WERI-Rb-1 (cell line): Measurements from ENCODE around the gene PBXIP1.

Experiments
- DNase-seq: peaks from one replicate; pipeline ENCODE4 v3.0.0-alpha.2; 2020
- H3K27ac ChIP-seq: fragments of 250-450 bp; sonication (Bioruptor Pico); 2 replicates; pipeline ENCODE4 v1.5.1; 2020; ENCODE audit warnings: mild to moderate bottlenecking, moderate library complexity
- H3K27me3 ChIP-seq: fragments of 250-450 bp; sonication (Bioruptor Pico); 2 replicates; pipeline ENCODE4 v1.5.1; 2021; ENCODE audit warnings: mild to moderate bottlenecking, low read depth, moderate library complexity; ENCODE audit not compliant: insufficient read depth, severe bottlenecking
- H3K36me3 ChIP-seq: fragments of 250-450 bp; sonication (Bioruptor Pico); 2 replicates; pipeline ENCODE4 v1.5.1; 2020; ENCODE audit warnings: mild to moderate bottlenecking, moderate library complexity
- H3K4me3 ChIP-seq: 2 replicates; pipeline ENCODE4 v1.5.1; 2011; ENCODE audit warnings: low read depth, mild to moderate bottlenecking, control low read depth, low read length
- H3K9me3 ChIP-seq: fragments of 250-450 bp; sonication (Bioruptor Pico); 2 replicates; pipeline ENCODE4 v1.5.1; 2021; ENCODE audit warnings: mild to moderate bottlenecking, moderate library complexity; ENCODE audit not compliant: severe bottlenecking
- CTCF ChIP-seq: IDR thresholded peaks from 2 replicates; pipeline ENCODE4 v1.5.1; 2011; ENCODE audit warnings: low read depth, mild to moderate bottlenecking, control low read depth, inconsistent platforms, low read length

PBXIP1 gene

DNA sequence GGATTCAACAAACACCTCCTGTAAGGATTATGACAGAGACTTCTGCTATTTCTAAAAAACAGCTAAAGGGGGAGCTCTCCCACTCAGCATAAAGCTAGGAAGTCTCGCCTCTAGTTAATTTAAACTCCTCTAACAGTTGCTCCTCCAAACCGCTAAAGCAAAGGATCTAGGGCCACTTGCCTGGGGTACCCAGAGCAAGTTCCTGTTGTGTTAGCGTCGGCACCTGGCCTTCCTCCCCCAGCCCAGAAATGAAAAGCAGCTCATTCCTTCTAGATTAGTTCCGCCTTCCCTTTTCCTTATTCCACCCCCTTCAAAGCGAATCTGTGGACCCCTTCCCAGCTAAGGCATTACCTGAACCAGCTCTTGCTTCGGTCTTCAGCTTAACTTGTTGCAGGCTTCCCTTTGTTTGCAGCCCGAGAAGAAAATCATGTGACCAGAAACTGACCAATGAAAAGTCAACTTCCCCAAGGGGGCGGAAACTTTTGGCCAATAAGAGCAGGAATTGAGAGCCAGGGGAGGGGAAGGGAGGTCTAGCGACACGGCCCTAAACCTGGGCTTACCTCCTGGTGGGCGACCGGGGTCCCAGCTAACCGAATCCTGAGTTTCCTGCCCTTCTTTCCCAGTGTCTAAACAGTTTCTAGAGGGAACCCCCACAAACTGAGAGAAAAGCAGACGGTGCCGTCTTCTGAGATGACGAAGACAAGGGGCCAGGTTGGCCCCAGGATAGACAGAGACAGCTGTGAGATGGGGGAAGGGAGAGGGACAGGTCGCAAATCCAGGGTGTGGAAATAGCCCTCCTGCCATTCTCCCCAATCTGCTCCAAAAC, at the start of gene PBXIP1:
Gene PBXIP1, minus strand, starts transcription at position 382 of the 826 bp plus-strand sequence. CDS start 2,378 bp downstream, outside the sequence.
- TF ChIP-seq CTCF: peak; percentile 27; the same call in 1 of the 2 replicates
- peaks cover 35% of the 10 kb centered on the region for H3K36me3 ChIP-seq
- peak; percentile 98 for DNase-seq
- H3K9me3 ChIP-seq: no peaks in the 10 kb centered on the region
- H3K27me3 ChIP-seq: no peaks in the 10 kb centered on the region
- peak within 1 kb of the TSS; percentile 58 for H3K4me3 ChIP-seq
- peak within 1 kb of the TSS; percentile 88 for H3K27ac ChIP-seq

GRCh38 chr1:155005076-155006011, 49.4 kb upstream of the PBXIP1 start:
- Histone ChIP-seq H3K27ac (peak overlapping the region; percentile 75), H3K9me3 (no peaks in the 10 kb centered on the region), H3K4me3 (no peak overlapping the region), H3K36me3 (peaks cover 17% of the 10 kb centered on the region), H3K27me3 (no peaks in the 10 kb centered on the region)
- no peak for DNase-seq
- TF ChIP-seq CTCF: no peak

DNA sequence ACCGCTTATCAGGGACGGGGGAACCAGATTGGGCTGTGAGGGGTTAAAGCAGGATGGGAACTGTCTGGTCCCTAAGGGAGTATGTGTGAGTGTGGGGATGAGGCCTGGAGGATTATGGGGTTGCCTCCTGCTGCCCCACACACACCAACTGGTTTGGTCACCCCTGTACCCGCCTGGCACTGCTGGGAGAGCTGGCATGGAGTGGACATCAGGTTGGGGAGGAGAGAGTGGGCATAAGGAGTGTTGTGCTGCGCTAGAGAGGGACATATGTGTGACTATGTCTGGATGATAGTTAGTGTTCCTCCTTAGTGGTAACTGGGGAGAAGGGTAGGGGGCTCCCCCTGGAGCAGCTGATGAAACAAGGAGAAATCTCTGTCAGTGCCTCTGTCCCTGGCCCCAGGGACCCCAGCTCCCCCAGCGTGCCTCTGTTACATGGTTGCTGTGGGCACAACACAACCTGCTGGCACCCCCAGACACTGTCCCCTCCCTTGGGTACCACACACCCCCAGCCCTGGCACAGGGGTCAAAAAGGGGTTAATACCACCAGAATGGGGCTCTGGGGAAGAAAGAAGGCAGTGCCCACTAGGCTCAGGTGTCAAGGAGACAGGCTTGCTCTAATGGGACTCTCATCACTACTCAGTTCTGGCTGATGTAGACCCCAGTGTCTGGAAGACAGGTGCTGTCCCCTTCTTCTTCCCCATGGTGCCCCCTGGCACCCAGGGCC, 48.6 kb upstream of the PBXIP1 start:
- Histone ChIP-seq H3K36me3 (peaks cover 17% of the 10 kb centered on the region), H3K9me3 (no peaks in the 10 kb centered on the region), H3K4me3 (peak overlapping the region; percentile 73), H3K27me3 (no peaks in the 10 kb centered on the region), H3K27ac (peak overlapping the region; percentile 75)
- TF ChIP-seq CTCF: no peak
- DNase-seq: peak; percentile 36

GRCh38 chr1:155003766-155004351, 48.0 kb upstream of the PBXIP1 start:
- H3K4me3 ChIP-seq: peak overlapping the region; percentile 73
- H3K27me3 ChIP-seq: no peaks in the 10 kb centered on the region
- peak; percentile 92 for DNase-seq
- peaks cover 17% of the 10 kb centered on the region for H3K36me3 ChIP-seq
- no peaks in the 10 kb centered on the region for H3K9me3 ChIP-seq
- peak overlapping the region; percentile 75 for H3K27ac ChIP-seq
- TF ChIP-seq CTCF: no peak

- peak overlapping the region; percentile 75 for H3K27ac ChIP-seq
- TF ChIP-seq CTCF: no peak
- DNase-seq: peak; percentile 77
- peak overlapping the region; percentile 73 for H3K4me3 ChIP-seq
- H3K27me3 ChIP-seq: no peaks in the 10 kb centered on the region
- peaks cover 17% of the 10 kb centered on the region for H3K36me3 ChIP-seq
- H3K9me3 ChIP-seq: no peaks in the 10 kb centered on the region
Observed at GRCh38 chr1:155003227-155003765, 47.4 kb upstream of the PBXIP1 start.
